ENCODE measurements around the gene KRTAP5-3.

Gene KRTAP5-3

DNA sequence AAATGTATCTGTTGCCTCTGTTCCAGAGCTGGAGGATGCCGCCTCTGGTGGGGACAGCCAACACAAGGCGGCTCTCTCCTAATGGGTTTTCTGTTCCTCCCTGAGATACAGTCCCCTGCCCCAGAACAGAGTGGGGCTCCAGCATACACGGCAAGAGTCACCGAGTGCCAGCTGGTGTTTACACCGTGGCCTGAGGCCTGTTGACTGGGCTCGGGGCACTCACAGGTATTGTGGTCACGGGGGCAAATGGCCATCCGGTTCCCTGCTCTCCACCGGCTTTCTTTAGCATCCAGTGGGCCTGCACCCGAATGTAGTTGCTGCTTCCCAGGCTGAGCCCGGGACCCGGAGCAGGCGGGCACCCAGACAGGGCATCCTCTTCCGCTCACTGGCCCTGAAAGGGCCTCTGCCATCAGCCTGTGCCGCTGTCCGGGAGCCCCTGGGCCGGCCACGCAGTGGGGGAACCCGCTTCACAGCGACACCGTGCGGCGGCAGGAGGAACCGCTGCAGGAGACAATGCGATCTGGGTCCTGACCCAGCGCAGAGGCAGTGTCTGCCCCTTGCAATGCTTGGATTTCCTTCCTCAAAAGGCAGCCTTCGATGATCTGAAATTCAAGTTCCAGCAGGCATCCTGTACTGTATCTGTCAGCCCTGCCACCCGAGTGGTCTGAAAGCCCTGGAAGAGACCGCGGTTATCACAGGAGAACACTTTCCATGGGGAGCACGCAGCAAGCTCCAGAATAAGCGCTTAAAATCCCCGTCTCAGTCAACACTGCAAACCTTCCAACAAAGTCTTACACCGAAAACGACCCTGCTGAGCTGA lies 20.5 kb upstream of the KRTAP5-3 start (continued):
- TF ChIP-seq ZNF596 (tag by site-specific recombination; IDR thresholded peaks at IDR 0.05) (no peak), ZNF184 (tag by site-specific recombination; IDR thresholded peaks at IDR 0.05) (no peak), ZNF626 (tag by site-specific recombination; IDR thresholded peaks at IDR 0.05) (no peak)

DNA sequence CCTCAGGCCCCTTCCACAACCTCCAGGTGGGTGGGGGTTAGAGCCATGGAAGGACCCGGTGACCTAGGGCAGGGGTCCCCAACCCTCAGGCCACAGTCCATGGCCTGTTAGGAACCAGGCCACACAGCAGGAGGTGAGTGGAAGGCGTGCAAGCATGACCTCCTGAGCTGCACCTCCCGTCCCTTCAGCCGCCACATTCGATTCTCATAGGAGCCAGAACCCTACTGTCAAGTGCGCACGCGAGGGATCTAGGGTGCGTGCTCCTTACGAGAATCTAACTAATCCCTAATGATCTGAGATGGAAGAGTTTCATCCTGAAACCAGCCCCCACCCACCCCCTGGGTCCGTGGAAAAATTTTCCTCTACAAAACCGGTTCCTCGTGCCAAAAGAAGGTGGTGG lies 17.3 kb upstream of the KRTAP5-3 start:
- no peak for TF ChIP-seq ZNF211 (tag by site-specific recombination; IDR thresholded peaks at IDR 0.05; ENCODE audit: low read depth)
- TF ChIP-seq, protein P1, sequence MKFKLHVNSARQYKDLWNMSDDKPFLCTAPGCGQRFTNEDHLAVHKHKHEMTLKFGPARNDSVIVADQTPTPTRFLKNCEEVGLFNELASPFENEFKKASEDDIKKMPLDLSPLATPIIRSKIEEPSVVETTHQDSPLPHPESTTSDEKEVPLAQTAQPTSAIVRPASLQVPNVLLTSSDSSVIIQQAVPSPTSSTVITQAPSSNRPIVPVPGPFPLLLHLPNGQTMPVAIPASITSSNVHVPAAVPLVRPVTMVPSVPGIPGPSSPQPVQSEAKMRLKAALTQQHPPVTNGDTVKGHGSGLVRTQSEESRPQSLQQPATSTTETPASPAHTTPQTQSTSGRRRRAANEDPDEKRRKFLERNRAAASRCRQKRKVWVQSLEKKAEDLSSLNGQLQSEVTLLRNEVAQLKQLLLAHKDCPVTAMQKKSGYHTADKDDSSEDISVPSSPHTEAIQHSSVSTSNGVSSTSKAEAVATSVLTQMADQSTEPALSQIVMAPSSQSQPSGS (tag by site-specific recombination; IDR thresholded peaks at IDR 0.05; ENCODE audit: low read depth), result no peak
- TF ChIP-seq ZNF391 (tag by site-specific recombination; IDR thresholded peaks at IDR 0.05; ENCODE audit: borderline replicate concordance, low read depth), result no peak
- ChIA-PET CTCF (interaction anchor here (1.3 to 7.2 kb wide), 3 partner anchors 14 to 51 kb away, joined by 8 to 67 read pairs (median 12); no protein-coding TSS in a partner anchor), POLR2A (no interaction called here)

DNA sequence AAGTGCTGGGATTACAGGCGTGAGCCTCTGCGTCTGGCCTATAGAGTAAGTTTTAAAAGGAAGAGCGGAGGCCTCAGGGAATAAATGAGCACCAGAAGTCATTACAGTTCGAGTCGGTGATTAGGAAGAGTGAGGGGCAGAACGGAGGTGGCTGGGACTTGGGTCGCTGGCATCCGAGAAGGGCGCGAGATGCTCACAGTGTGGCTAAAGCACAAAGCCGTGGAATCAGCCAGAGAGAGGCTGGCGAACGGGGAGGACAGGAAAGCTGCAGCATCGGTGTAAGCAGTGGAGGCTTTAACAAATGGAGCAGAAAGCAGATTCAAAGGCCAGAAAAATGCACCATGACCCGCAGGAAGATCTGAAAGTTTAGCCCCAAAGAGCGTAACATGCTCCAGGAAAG lies 16.4 kb upstream of the KRTAP5-3 start:
- Histone ChIP-seq H3K4me1 (ENCODE audit: control insufficient read depth, insufficient read depth, low read length) (no peaks in the 10 kb centered on the region), H3K4me3 (ENCODE audit: low read depth, low read length) (no peak overlapping the region), H3K9me3 (ENCODE audit: control insufficient read depth, insufficient read depth, low read depth, low read length) (no peaks in the 10 kb centered on the region), H3K27ac (ENCODE audit: extremely low read depth, low read depth, low read length) (no peak overlapping the region), H3K36me3 (ENCODE audit: control insufficient read depth in 2 of 2, insufficient read depth in 1 of 2, low read length in 2 of 2) (no peaks in the 10 kb centered on the region)
- POLR2A ChIA-PET, result no interaction called here
- TF ChIP-seq ZNF600 (tag by site-specific recombination; IDR thresholded peaks at IDR 0.05) (no peak), ZBTB48 (tag by site-specific recombination; IDR thresholded peaks at IDR 0.05) (no peak), ZNF585B (tag by site-specific recombination; IDR thresholded peaks at IDR 0.05) (no peak), ZFP41 (tag by site-specific recombination; IDR thresholded peaks at IDR 0.05; ENCODE audit: borderline replicate concordance) (no peak), ZNF555 (tag by site-specific recombination; conservative IDR thresholded peaks at IDR 0.05) (no peak), ZNF335 (tag by site-specific recombination; conservative IDR thresholded peaks at IDR 0.05) (no peak)
- TF ChIP-seq, protein P2, sequence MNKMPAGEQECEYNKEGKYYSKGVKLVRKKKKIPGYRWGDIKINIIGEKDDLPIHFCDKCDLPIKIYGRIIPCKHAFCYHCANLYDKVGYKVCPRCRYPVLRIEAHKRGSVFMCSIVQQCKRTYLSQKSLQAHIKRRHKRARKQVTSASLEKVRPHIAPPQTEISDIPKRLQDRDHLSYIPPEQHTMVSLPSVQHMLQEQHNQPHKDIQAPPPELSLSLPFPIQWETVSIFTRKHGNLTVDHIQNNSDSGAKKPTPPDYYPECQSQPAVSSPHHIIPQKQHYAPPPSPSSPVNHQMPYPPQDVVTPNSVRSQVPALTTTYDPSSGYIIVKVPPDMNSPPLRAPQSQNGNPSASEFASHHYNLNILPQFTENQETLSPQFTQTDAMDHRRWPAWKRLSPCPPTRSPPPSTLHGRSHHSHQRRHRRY (tag by site-specific recombination; IDR thresholded peaks at IDR 0.05), result no peak
- TF ChIP-seq, protein P3, sequence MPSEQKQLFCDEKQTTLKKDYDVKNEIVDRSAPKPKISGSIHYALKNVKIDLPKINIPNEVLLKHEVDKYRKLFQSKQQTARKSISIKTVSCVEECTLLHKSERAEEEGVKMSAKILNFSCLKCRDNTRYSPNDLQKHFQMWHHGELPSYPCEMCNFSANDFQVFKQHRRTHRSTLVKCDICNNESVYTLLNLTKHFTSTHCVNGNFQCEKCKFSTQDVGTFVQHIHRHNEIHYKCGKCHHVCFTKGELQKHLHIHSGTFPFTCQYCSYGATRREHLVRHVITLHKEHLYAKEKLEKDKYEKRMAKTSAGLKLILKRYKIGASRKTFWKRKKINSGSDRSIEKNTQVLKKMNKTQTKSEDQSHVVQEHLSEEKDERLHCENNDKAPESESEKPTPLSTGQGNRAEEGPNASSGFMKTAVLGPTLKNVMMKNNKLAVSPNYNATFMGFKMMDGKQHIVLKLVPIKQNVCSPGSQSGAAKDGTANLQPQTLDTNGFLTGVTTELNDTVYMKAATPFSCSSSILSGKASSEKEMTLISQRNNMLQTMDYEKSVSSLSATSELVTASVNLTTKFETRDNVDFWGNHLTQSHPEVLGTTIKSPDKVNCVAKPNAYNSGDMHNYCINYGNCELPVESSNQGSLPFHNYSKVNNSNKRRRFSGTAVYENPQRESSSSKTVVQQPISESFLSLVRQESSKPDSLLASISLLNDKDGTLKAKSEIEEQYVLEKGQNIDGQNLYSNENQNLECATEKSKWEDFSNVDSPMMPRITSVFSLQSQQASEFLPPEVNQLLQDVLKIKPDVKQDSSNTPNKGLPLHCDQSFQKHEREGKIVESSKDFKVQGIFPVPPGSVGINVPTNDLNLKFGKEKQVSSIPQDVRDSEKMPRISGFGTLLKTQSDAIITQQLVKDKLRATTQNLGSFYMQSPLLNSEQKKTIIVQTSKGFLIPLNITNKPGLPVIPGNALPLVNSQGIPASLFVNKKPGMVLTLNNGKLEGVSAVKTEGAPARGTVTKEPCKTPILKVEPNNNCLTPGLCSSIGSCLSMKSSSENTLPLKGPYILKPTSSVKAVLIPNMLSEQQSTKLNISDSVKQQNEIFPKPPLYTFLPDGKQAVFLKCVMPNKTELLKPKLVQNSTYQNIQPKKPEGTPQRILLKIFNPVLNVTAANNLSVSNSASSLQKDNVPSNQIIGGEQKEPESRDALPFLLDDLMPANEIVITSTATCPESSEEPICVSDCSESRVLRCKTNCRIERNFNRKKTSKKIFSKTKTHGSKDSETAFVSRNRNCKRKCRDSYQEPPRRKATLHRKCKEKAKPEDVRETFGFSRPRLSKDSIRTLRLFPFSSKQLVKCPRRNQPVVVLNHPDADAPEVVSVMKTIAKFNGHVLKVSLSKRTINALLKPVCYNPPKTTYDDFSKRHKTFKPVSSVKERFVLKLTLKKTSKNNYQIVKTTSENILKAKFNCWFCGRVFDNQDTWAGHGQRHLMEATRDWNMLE (tag by site-specific recombination; conservative IDR thresholded peaks at IDR 0.05; ENCODE audit: low read depth), result no peak
- CTCF ChIA-PET, result interaction anchor here (0.9 to 1.6 kb wide), 2 partner anchors 15 to 29 kb away, joined by 3 to 4 read pairs; no protein-coding TSS in a partner anchor

More for the DNA sequence above, 17.3 kb upstream of the KRTAP5-3 start:
- H3K36me3 ChIP-seq (ENCODE audit: control insufficient read depth in 2 of 2, insufficient read depth in 1 of 2, low read length in 2 of 2), result no peaks in the 10 kb centered on the region
- no peaks in the 10 kb centered on the region for H3K4me1 ChIP-seq (ENCODE audit: control insufficient read depth, insufficient read depth, low read length)
- no peaks in the 10 kb centered on the region for H3K9me3 ChIP-seq (ENCODE audit: control insufficient read depth, insufficient read depth, low read depth, low read length)
- H3K27ac ChIP-seq (ENCODE audit: extremely low read depth, low read depth, low read length), result no peak overlapping the region
- no peak overlapping the region for H3K4me3 ChIP-seq (ENCODE audit: low read depth, low read length)

Measured in HEK293 (cell line).